NCI-H2196 (cell line): Measurements from ENCODE around the gene PPP1R8.
"Not testable (repeated sequence)": the region's sequence is repeated elsewhere in the genome, so short reads cannot be mapped to it uniquely, and the experiment has no call there.

Source experiments
- DNase-seq: peaks from one replicate; lab custom pipeline; 2025; ENCODE audit not compliant: unreplicated experiment; lab: John Stamatoyannopoulos, UW

The PPP1R8 gene

GRCh38 chr1:27830621-27831440 is at the start of gene PPP1R8:
TSS of gene PPP1R8 (plus strand) at chr1:27830782. CDS start at chr1:27830836, 54 bp downstream.
- DNase-seq = peak; percentile 96

- no peak for DNase-seq
These were observed 47.6 kb upstream of the PPP1R8 start for GRCh38 chr1:27782950-27783349.

- no peak for DNase-seq
These were observed 45.9 kb upstream of the PPP1R8 start for GRCh38 chr1:27784700-27785099.

GRCh38 chr1:27785781-27786455 is 44.7 kb upstream of the PPP1R8 start:
- no peak for DNase-seq

- peak; percentile 18 for DNase-seq
These were observed 42.7 kb upstream of the PPP1R8 start for GRCh38 chr1:27787895-27788294.

GRCh38 chr1:27789540-27790041 is 41.0 kb upstream of the PPP1R8 start:
- DNase-seq = no peak

- DNase-seq = not testable (repeated sequence)
These were observed 40.3 kb upstream of the PPP1R8 start for GRCh38 chr1:27790270-27790669.

- no peak for DNase-seq
These were observed 35.0 kb upstream of the PPP1R8 start for GRCh38 chr1:27795601-27796000.

GRCh38 chr1:27804791-27805190 is 25.8 kb upstream of the PPP1R8 start:
- DNase-seq = no peak

- no peak for DNase-seq
These were observed 23.8 kb upstream of the PPP1R8 start for GRCh38 chr1:27806758-27807157.

GRCh38 chr1:27807385-27807784 is 23.2 kb upstream of the PPP1R8 start:
- DNase-seq = no peak

GRCh38 chr1:27808131-27808530 is 22.5 kb upstream of the PPP1R8 start:
- not testable (repeated sequence) for DNase-seq

- DNase-seq = no peak
These were observed 20.7 kb upstream of the PPP1R8 start for GRCh38 chr1:27809883-27810282.

- DNase-seq = no peak
These were observed 18.7 kb upstream of the PPP1R8 start for GRCh38 chr1:27811741-27812500.

GRCh38 chr1:27816921-27817630 is 13.5 kb upstream of the PPP1R8 start:
- DNase-seq = no peak

- no peak for DNase-seq
These were observed 8.7 kb upstream of the PPP1R8 start for GRCh38 chr1:27821761-27822315.

- no peak for DNase-seq
These were observed 6.8 kb upstream of the PPP1R8 start for GRCh38 chr1:27823784-27824183.

GRCh38 chr1:27824411-27824810 is 6.2 kb upstream of the PPP1R8 start:
- no peak for DNase-seq

- not testable (repeated sequence) for DNase-seq
These were observed 1.1 kb upstream of the PPP1R8 start for GRCh38 chr1:27829339-27829960.
